ENCODE data around the gene TRAM2. TPM values are rescaled to one million over a fixed set of nuclear protein-coding genes. Genes with fewer than 3 reads are reported as not detected.

The TRAM2 gene
- total RNA-seq, 1 experiment from 2014 or later: 21.2 TPM

- Histone ChIP-seq H3K9me3 (ENCODE audit: control insufficient read depth, low read depth, low read length) (no peaks in the 10 kb centered on the region), H3K14ac (ENCODE audit: insufficient read depth, low read length) (no peak overlapping the region; the same call in 1 of the 2 replicates), H3K9ac (ENCODE audit: extremely low read depth, insufficient read length, low read length) (no peak overlapping the region), H2BK15ac (ENCODE audit: low read depth, low read length) (no peak overlapping the region), H2BK120ac (ENCODE audit: low read depth, low read length, poor library complexity, severe bottlenecking) (no peak overlapping the region), H4K91ac (ENCODE audit: insufficient read length, low read depth, low read length) (no peak overlapping the region), H3K23ac (ENCODE audit: insufficient read length, low read depth, low read length) (no peak overlapping the region), H4K5ac (ENCODE audit: insufficient read length, low read depth, low read length) (no peak overlapping the region), H3K56ac (ENCODE audit: insufficient read length, low read depth, low read length) (no peak overlapping the region), H3K4me2 (ENCODE audit: insufficient read depth, insufficient read length, low read length) (no peak overlapping the region), H2BK20ac (ENCODE audit: low read depth, low read length, poor library complexity, severe bottlenecking) (no peak overlapping the region), H4K8ac (replicated peaks; ENCODE audit: insufficient read length, low read depth, low read length) (no peak overlapping the region), H3K23me2 (ENCODE audit: insufficient read length, low read depth, low read length, poor library complexity, severe bottlenecking) (no peaks in the 10 kb centered on the region), H3K27ac (ENCODE audit: insufficient read length, low read depth, low read length) (no peak overlapping the region), H2AK5ac (ENCODE audit: insufficient read length, low read length) (no peak overlapping the region), H3T11ph (ENCODE audit: low read length) (no peak overlapping the region), H3K79me2 (ENCODE audit: insufficient read depth, low read length) (no peaks in the 10 kb centered on the region), H3K27me3 (ENCODE audit: insufficient read depth, low read length) (no peaks in the 10 kb centered on the region), H3K18ac (ENCODE audit: insufficient read length, low read depth, low read length) (no peak overlapping the region), H2BK12ac (ENCODE audit: insufficient read length, low read depth, low read length) (no peak overlapping the region), H3K79me1 (ENCODE audit: insufficient read depth, low read depth, low read length, poor library complexity, severe bottlenecking) (no peaks in the 10 kb centered on the region), H2AFZ (ENCODE audit: low read length) (no peak overlapping the region), H3K4me1 (ENCODE audit: insufficient read depth, low read length) (peaks cover 4% of the 10 kb centered on the region; the same call in 1 of the 2 replicates), H4K20me1 (ENCODE audit: control insufficient read depth, insufficient read depth, insufficient read length) (no peaks in the 10 kb centered on the region), H3K4ac (ENCODE audit: low read depth, low read length) (no peak overlapping the region), H2BK5ac (ENCODE audit: insufficient read length, low read length) (no peak overlapping the region)
- Mint-ChIP-seq H3K27ac (peak overlapping the region in 2 of 3 experiments; percentile 31 to 65; a peak in 3 of 7 replicates), H3K27me3 (ENCODE audit: low read depth) (no peaks in the 10 kb centered on the region), H3K9me3 (no peaks in the 10 kb centered on the region), H3K4me1 (peaks cover 33% of the 10 kb centered on the region in 2 experiments), H3K4me3 (no peak overlapping the region), H3K36me3 (ENCODE audit: insufficient read depth in 1 of 3, low read depth in 3 of 3) (peaks cover 14 to 53% (median 32%) of the 10 kb centered on the region in 3 experiments; a peak in 6 of 7 replicates)
- no CpG with 5 or more reads among the region's 3 CpGs for WGBS (ENCODE audit: extremely low coverage, insufficient read length, low lambda C conversion rate)
- DNase-seq: no peak
- TF ChIP-seq CTCF (conservative IDR thresholded peaks at IDR 0.05): no peak
Measured at GRCh38 chr6:52507557-52508260, 69.2 kb downstream of the TRAM2 start.

Data from H9 (cell line).